ENCODE measurements around the gene SCUBE3.

SCUBE3 gene

GRCh38 chr6:35242486-35242885, 28.7 kb downstream of the SCUBE3 start:
- DNase-seq, result no peak

GRCh38 chr6:35242906-35243305, 29.1 kb downstream of the SCUBE3 start:
- DNase-seq, result no peak

DNA sequence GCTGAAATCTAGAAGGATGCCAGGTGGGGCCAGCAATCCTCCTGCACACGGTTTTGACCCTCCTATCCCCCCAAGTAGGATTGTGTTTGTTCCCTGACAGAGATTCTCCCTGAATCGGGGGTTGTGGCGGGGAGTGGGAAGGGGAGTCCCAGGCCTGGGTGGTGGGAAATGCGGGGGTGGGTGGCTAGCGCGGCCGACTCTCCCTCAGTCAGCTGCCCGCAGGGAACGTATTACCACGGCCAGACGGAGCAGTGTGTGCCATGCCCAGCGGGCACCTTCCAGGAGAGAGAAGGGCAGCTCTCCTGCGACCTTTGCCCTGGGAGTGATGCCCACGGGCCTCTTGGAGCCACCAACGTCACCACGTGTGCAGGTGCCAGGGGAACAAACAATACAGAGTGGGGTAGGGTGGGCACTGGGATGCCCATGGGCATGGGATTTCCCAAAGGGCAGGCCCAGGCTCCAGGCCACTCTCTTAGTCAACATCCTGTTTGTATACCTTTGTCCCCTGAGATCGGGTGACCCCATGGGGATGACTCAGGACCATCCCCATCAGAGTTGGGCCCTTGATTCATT, 29.7 kb downstream of the SCUBE3 start:
- DNase-seq, result no peak

GRCh38 chr6:35244551-35244950, 30.8 kb downstream of the SCUBE3 start:
- no peak for DNase-seq

DNA sequence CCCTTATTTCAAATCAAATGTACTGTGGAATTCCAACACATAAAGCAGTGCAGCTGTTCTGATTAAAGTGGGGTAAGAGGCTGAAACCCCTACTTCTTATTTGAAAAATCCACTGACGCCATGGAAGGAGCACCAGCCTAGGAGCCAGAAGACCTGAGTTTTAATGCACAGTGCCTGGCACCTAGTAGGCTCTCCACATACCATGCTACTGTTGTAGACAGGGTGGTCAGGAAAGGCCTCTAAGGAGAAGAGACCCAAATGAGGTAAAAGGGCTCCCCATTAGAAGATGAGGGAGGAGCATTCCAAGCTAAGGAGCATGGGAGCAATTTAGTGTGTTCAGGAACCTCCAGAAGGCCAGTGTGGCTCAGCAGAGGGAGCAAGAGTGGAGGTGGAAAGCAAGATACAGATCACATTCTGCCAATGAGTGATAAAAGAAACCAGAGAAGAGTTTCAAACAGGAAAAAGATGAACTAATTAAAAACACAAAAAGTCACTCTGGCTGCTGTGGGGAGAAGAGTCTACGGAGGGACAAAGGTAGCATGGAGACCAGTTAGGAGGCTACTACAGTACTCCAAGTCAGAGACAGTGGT, 34.0 kb downstream of the SCUBE3 start:
- DNase-seq, result no peak

DNA sequence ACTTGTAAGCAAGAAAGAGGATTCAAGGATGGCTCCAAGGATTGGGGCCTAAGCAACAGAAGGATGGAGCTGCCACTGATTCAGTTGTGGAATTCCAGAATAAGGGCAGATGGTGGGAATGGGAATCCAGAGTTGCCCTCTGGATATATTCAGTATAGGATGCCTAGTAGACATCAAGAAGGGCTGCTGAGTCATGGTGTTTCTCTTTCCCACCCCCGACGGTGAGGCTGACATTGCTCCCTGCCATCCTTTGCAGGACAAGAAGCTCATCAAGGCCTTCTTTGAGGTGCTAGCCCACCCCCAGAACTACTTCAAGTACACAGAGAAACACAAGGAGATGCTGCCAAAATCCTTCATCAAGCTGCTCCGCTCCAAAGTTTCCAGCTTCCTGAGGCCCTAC, 34.5 kb downstream of the SCUBE3 start:
- DNase-seq, result no peak

- DNase-seq, result no peak
These were observed 35.2 kb downstream of the SCUBE3 start for GRCh38 chr6:35248965-35249364.

DNA sequence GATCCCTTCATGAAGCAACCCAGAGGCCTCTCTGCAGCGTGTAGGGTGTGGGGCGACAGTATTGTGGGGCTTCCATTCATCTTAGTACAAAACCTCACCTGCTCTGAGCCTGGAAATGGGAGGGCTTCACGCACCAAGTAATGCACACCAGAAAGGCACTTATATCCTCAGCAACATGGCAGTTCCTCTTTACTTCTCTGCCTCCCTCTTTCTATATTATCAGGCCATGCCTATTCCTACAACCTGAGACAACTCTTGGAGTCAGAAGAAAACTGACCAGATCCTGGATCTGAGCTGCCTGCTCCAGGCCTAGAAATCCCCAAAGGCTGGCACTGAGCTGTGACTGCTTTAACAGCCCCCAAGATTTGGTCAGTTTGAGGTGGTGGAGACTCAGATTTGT, 38.2 kb downstream of the SCUBE3 start:
- no peak for DNase-seq

- no peak for DNase-seq
These were observed 39.5 kb downstream of the SCUBE3 start for GRCh38 chr6:35253249-35253648.

DNA sequence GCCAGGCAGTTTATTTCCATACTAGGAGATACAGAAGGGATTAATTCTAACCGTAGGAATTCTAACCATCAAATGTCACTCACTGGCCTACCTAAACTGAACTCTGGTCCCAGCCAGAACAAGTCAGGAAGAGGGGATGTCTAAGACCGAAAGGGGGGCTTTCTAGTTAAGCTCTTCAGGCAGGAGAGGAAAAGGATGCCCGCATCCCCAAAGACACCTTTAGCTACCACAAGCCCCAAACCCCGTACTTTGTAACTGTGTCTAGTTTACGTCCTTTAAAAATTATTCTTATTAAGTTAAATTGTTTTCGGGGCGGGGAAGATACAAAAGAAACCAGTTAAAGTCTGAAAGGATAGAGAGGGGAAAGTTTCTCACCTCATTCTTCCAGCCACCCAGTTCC, 44.6 kb downstream of the SCUBE3 start:
- no peak for DNase-seq

DNA sequence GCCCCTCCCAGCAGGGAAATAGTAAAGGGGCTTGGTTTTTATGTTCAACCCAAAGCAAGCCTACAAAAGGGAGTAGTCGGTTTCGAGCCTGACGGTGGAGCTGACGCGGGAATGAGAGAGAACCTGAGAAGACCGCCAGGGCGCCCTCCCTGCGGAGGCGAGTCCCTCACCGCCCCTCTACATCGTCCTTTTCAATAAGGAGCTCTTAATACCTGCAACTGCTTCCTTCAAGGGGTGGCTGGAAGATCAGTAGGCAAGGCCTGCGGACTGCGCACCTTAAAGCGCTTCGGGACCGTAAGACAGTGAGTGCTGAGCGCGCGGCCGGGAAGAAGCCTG, 45.1 kb downstream of the SCUBE3 start:
- no peak for DNase-seq

DNA sequence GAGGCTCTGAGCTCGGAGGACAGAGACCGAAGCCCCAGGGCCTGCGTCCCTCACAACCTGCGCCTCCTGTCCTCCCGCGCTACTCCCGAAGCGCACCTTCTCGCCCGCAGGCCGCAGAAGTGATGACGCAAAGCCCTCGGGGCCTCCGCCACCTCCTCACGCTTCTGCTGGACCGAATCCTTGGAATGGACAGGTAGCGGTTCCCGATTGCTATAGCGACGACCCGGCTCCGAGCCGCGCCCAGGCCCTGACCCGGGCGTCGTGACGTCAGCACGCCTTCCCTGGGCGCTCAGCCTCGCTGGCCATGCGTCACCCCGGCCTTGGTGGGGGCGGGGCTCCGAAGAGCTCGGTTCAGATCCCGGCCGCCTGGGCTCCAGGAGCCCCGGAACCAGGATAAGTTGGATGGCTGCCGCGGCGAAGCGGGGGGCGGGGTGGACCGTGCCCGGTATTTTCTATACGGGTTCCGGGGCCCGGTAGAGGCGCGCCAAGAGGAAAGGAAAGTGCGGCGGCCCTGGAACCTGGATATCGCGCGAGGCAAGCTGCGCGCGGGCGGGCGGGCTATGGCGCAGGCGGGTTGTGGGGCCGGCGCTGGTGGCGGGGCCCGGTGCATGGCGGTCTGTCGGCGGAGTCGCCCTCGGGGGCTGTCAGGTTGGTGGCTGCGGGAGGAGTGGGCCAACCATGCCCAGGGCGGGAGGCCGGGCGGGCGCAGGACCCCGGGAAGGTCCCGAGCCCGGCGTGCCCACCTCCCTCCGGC, 45.6 kb downstream of the SCUBE3 start, which contains the start of gene ZNF76:
TSS of gene ZNF76 (plus strand) at position 542 of the 754 bp plus-strand sequence. CDS start 21,417 bp downstream, outside the sequence.
- peak; percentile 62 for DNase-seq

DNA sequence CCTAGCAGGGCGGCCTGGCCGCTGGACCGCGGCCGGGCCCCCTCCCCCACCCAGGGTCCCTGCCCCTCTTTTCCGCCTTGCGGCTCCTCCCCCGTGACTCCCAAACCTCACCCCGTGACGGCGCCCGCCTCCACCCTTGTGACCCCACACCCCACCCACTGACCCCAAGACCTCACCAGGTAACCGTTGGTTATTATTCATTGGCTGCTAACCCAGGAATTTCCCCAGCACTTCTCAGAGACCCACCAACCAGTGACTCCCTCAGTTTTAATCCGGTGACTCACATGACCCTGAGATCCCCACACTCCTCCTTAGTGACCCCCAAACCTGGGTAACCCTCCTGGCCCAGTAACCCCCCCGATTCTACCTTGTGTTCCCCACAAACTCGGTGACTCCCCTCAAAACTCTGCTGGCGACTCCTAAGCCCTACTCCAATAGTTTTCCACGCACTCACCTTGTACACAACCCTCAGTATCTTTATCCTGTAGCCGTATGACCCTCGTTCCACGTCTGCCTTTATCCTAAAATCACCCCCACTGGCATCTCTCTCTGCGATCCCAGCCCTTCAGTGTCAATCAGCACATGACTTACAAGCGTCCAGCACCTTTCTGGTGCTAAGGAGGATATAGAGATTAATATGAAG, 46.3 kb downstream of the SCUBE3 start:
- no peak for DNase-seq

GRCh38 chr6:35260591-35261570, 47.1 kb downstream of the SCUBE3 start:
- DNase-seq, result no peak

DNA sequence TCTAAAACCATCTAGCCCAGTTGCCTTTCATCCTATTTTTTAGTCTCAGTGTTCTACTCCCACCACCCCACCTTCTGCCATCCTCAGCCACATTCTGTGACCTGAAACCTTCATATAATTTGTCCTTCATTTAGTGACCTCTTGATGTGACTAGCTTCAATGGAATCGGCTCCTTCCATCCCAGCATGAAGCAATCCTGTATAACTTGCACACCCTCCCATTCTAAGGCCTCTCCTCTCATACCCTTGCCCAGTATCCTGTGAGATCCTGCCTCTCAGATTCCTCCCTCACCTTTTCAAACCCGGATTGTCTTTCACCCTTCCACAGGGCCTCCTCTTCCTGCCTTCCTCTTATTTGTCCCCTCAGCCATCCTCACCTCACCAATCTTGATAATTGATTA, 48.8 kb downstream of the SCUBE3 start:
- no peak for DNase-seq

- DNase-seq, result no peak
These were observed 51.0 kb downstream of the SCUBE3 start for GRCh38 chr6:35264550-35265274.

GRCh38 chr6:35265523-35265922, 51.8 kb downstream of the SCUBE3 start:
- no peak for DNase-seq

DNA sequence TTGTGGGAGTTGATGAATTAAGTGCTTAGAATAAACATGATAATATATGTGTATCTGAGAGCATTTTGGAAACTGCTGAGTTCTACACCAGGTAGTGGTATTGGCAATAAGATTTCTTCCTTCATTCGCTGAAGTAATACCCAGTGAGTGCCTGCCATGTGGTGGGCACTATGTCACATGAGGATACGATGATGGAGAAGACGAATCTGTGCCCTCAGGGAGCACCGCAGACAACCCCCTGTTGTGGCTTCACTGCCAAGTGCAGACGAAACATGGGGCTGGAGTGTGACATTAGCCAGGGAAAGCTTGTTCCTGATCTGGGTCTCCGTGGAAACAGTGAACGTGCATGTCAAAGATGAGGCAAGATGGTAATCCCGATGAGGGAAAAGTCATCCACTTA, 53.7 kb downstream of the SCUBE3 start:
- no peak for DNase-seq

- DNase-seq, result no peak
These were observed 54.1 kb downstream of the SCUBE3 start for GRCh38 chr6:35267897-35268296.

- no peak for DNase-seq
These were observed 58.2 kb downstream of the SCUBE3 start for GRCh38 chr6:35272005-35272404.

- DNase-seq, result no peak
These were observed 60.2 kb downstream of the SCUBE3 start for GRCh38 chr6:35273822-35274559.
